Stimulated activated memory B cell treated with anti-CD40 and anti-IgM and Interleukin-4, amounts not matched to agents 10 μg/mL and 1 μg/mL and 100 μg/mL, for 72 hours (primary cell): ENCODE data around the gene TAS2R38.
A peak's percentile ranks its signal among the peaks of the same experiment; 100 is the strongest.
"Not testable (repeated sequence)": the region's sequence is repeated elsewhere in the genome, so short reads cannot be mapped to it uniquely, and the experiment has no call there.

Experiments
- ATAC-seq: fragments of 150-1000 bp; cut with Tn5 transposase; 2 replicates; pipeline ENCODE4 v1.10.0; 2021
- H3K27ac Mint-ChIP-seq: one replicate; pipeline ENCODE4 v1.8.0; 2022; ENCODE audit warnings: mild to moderate bottlenecking, mixed read lengths
- H3K27me3 Mint-ChIP-seq: one replicate; pipeline ENCODE4 v1.8.0; 2022; ENCODE audit warnings: mixed read lengths
- H3K36me3 Mint-ChIP-seq: one replicate; pipeline ENCODE4 v1.8.0; 2022; ENCODE audit warnings: mixed read lengths
- H3K4me1 Mint-ChIP-seq: one replicate; pipeline ENCODE4 v1.8.0; 2022; ENCODE audit warnings: mixed read lengths
- H3K4me3 Mint-ChIP-seq: one replicate; pipeline ENCODE4 v1.8.0; 2022; ENCODE audit warnings: mild to moderate bottlenecking, moderate library complexity, mixed read lengths
- H3K9me3 Mint-ChIP-seq: one replicate; pipeline ENCODE4 v1.8.0; 2022; ENCODE audit warnings: mixed read lengths

TAS2R38 gene

GRCh38 chr7:141990011-141990725 is 16.6 kb upstream of the TAS2R38 start:
- H3K4me3 Mint-ChIP-seq = no peak overlapping the region
- H3K4me1 Mint-ChIP-seq = no peaks in the 10 kb centered on the region
- no peaks in the 10 kb centered on the region for H3K9me3 Mint-ChIP-seq
- H3K36me3 Mint-ChIP-seq = no peaks in the 10 kb centered on the region
- no peak overlapping the region for H3K27ac Mint-ChIP-seq
- no peak for ATAC-seq
- peaks cover 8% of the 10 kb centered on the region for H3K27me3 Mint-ChIP-seq

DNA sequence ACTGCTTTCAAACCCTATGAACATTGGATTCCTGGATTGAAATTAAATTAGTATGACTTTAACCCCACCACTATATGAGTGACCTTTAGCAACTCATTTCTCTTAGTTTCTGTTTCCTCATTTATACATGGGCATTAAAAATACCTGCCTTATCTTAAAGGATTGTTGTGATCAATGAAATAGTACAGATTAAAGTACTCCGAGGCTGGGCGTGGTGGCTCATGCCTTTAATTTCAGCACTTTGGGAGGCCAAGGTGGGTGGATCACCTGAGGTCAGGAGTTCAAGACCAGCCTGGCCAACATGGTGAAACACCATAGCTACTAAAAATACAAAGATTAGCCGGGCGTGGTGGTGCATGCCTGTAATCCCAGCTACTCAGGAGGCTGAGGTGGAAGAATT is 14.2 kb upstream of the TAS2R38 start:
- not testable (repeated sequence) for H3K27me3 Mint-ChIP-seq, H3K4me1 Mint-ChIP-seq, H3K36me3 Mint-ChIP-seq, H3K4me3 Mint-ChIP-seq, H3K9me3 Mint-ChIP-seq, H3K27ac Mint-ChIP-seq, ATAC-seq

DNA sequence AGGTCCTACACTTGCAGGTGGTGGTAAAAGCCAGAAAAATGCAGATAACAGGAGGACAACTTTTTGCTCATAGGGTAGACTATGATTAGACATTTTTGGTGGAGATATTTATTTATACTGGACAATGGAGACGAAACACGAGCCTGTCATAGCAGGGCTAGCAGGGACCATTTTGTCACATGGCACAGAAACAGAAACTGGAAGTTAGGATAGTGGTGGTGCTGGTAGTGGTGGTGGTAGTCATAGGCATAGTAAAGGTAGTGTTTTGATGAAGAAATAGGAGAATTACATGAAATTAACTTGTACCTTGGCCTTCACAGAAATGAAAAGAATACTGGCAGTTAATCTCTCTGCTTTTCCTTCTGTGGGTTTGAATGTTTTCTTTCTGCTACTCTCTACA is 13.3 kb upstream of the TAS2R38 start:
- Mint-ChIP-seq H3K4me1 (no peaks in the 10 kb centered on the region), H3K36me3 (no peaks in the 10 kb centered on the region), H3K9me3 (no peaks in the 10 kb centered on the region), H3K4me3 (no peak overlapping the region), H3K27me3 (peaks cover 8% of the 10 kb centered on the region), H3K27ac (no peak overlapping the region)
- no peak for ATAC-seq

GRCh38 chr7:141985926-141986325 is 12.4 kb upstream of the TAS2R38 start:
- H3K9me3 Mint-ChIP-seq, H3K36me3 Mint-ChIP-seq, H3K4me1 Mint-ChIP-seq, H3K27me3 Mint-ChIP-seq, H3K27ac Mint-ChIP-seq, ATAC-seq, H3K4me3 Mint-ChIP-seq: not testable (repeated sequence)

GRCh38 chr7:141979568-141979967 is 6.0 kb upstream of the TAS2R38 start:
- Mint-ChIP-seq H3K4me1 (peaks cover 11% of the 10 kb centered on the region), H3K4me3 (no peak overlapping the region), H3K9me3 (peaks cover 5% of the 10 kb centered on the region), H3K27ac (no peak overlapping the region), H3K27me3 (no peaks in the 10 kb centered on the region), H3K36me3 (no peaks in the 10 kb centered on the region)
- no peak for ATAC-seq

GRCh38 chr7:141978351-141978750 is 4.8 kb upstream of the TAS2R38 start:
- Mint-ChIP-seq H3K36me3 (no peaks in the 10 kb centered on the region), H3K9me3 (peaks cover 5% of the 10 kb centered on the region), H3K4me3 (no peak overlapping the region), H3K27me3 (no peaks in the 10 kb centered on the region), H3K4me1 (peaks cover 11% of the 10 kb centered on the region), H3K27ac (no peak overlapping the region)
- ATAC-seq = no peak

DNA sequence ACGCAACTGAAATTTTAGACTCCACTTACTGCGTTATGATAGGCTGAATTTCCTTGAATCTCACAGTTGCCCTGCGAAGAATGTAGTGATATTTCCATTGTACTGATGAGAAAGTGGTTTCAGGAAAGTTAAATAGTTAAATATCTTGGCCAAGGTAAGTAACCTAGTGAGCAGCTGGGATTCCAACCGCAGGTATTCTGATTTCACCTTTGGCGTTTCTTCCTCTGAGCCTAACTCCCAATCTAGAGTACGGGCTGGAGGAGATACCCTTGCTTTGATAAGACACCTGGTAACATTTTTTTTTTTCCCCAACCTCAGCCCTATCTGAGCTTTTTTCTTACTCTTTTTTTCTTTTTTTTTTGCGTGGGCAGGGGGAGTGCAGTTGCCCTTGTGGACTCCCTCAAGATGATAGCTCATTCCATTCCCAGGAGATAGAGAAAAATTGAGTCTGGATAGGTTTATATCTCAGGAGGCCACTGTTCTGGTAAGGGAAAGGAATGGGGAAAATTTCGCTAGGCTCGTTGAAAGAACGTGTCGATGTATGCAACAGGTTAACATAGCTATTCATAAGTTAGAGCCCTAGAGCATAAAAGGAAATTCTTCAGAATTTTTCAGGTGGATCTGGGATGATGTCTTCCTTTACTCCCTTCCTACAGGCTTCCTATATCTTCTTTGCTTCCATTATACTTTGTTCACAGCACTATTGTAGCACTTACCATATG is 3.1 kb upstream of the TAS2R38 start:
- Mint-ChIP-seq H3K4me1 (peaks cover 11% of the 10 kb centered on the region), H3K27ac (peak overlapping the region; percentile 5), H3K4me3 (peak overlapping the region; percentile 55), H3K27me3 (no peaks in the 10 kb centered on the region), H3K9me3 (peaks cover 5% of the 10 kb centered on the region), H3K36me3 (no peaks in the 10 kb centered on the region)
- no peak for ATAC-seq

GRCh38 chr7:141975806-141976523 is 2.4 kb upstream of the TAS2R38 start:
- Mint-ChIP-seq H3K27me3 (no peaks in the 10 kb centered on the region), H3K36me3 (no peaks in the 10 kb centered on the region), H3K4me3 (peak overlapping the region; percentile 55), H3K4me1 (peaks cover 11% of the 10 kb centered on the region), H3K27ac (peak overlapping the region; percentile 5), H3K9me3 (peaks cover 5% of the 10 kb centered on the region)
- peak; percentile 66 for ATAC-seq

GRCh38 chr7:141974831-141975230 is 1.3 kb upstream of the TAS2R38 start:
- Mint-ChIP-seq H3K36me3 (no peaks in the 10 kb centered on the region), H3K4me1 (peaks cover 11% of the 10 kb centered on the region), H3K4me3 (no peak overlapping the region), H3K27me3 (no peaks in the 10 kb centered on the region), H3K27ac (no peak overlapping the region), H3K9me3 (peaks cover 5% of the 10 kb centered on the region)
- no peak for ATAC-seq

- peak; percentile 67 for ATAC-seq
- Mint-ChIP-seq H3K9me3 (peaks cover 14% of the 10 kb centered on the region), H3K4me1 (peaks cover 18% of the 10 kb centered on the region), H3K27ac (peak overlapping the region; percentile 33), H3K27me3 (no peaks in the 10 kb centered on the region), H3K4me3 (no peak overlapping the region), H3K36me3 (no peaks in the 10 kb centered on the region)
Observed at GRCh38 chr7:141960687-141961422, 12.7 kb downstream of the TAS2R38 start.

- ATAC-seq = no peak
- Mint-ChIP-seq H3K27me3 (peaks cover 7% of the 10 kb centered on the region), H3K27ac (no peak overlapping the region), H3K36me3 (no peaks in the 10 kb centered on the region), H3K4me3 (no peak overlapping the region), H3K4me1 (peaks cover 14% of the 10 kb centered on the region), H3K9me3 (peaks cover 7% of the 10 kb centered on the region)
Observed at GRCh38 chr7:141956084-141956483, 17.5 kb downstream of the TAS2R38 start.

- H3K36me3 Mint-ChIP-seq = no peaks in the 10 kb centered on the region
- no peak overlapping the region for H3K4me3 Mint-ChIP-seq
- no peaks in the 10 kb centered on the region for H3K4me1 Mint-ChIP-seq
- no peak overlapping the region for H3K27ac Mint-ChIP-seq
- H3K27me3 Mint-ChIP-seq = peaks cover 7% of the 10 kb centered on the region
- H3K9me3 Mint-ChIP-seq = peaks cover 3% of the 10 kb centered on the region
- ATAC-seq = no peak
Observed at GRCh38 chr7:141954334-141954733, 19.2 kb downstream of the TAS2R38 start.

- no peak for ATAC-seq
- H3K9me3 Mint-ChIP-seq = peaks cover 3% of the 10 kb centered on the region
- H3K4me3 Mint-ChIP-seq = no peak overlapping the region
- H3K36me3 Mint-ChIP-seq = no peaks in the 10 kb centered on the region
- peaks cover 7% of the 10 kb centered on the region for H3K27me3 Mint-ChIP-seq
- H3K27ac Mint-ChIP-seq = no peak overlapping the region
- H3K4me1 Mint-ChIP-seq = no peaks in the 10 kb centered on the region
Observed at GRCh38 chr7:141952461-141952860, 21.1 kb downstream of the TAS2R38 start.

- no peak overlapping the region for H3K27ac Mint-ChIP-seq
- no peak for ATAC-seq
- no peaks in the 10 kb centered on the region for H3K36me3 Mint-ChIP-seq
- peaks cover 7% of the 10 kb centered on the region for H3K27me3 Mint-ChIP-seq
- H3K4me3 Mint-ChIP-seq = no peak overlapping the region
- no peaks in the 10 kb centered on the region for H3K4me1 Mint-ChIP-seq
- H3K9me3 Mint-ChIP-seq = no peaks in the 10 kb centered on the region
Observed at GRCh38 chr7:141950806-141951205, 22.8 kb downstream of the TAS2R38 start.

GRCh38 chr7:141949911-141950310 is 23.7 kb downstream of the TAS2R38 start:
- H3K4me1 Mint-ChIP-seq = no peaks in the 10 kb centered on the region
- no peak overlapping the region for H3K27ac Mint-ChIP-seq
- H3K27me3 Mint-ChIP-seq = peaks cover 7% of the 10 kb centered on the region
- no peaks in the 10 kb centered on the region for H3K36me3 Mint-ChIP-seq
- H3K9me3 Mint-ChIP-seq = no peaks in the 10 kb centered on the region
- ATAC-seq = no peak
- H3K4me3 Mint-ChIP-seq = no peak overlapping the region
